Esophagus squamous epithelium (tissue), 4 donors: ENCODE data around the gene PRKN.

Experiments
- POLR2A ChIP-seq, 4 donors: fragments of 450-650 bp; IDR thresholded peaks; one replicate each; pipeline ENCODE4 v1.6.1; 2017; ENCODE audit warnings: antibody characterized with exemption in 4 of 4, mild to moderate bottlenecking in 4 of 4, moderate library complexity in 3 of 4
- TF ChIP-seq, protein P1 (sequence below), 6 experiments: fragments of 450-650 bp in 4 of 6; fragments of 200-600 bp in 2 of 6; sonication (generic) in 2 of 6; IDR thresholded peaks; one replicate each; pipeline ENCODE4 v1.5.1; 2016 to 2019; ENCODE audit warnings: antibody characterized with exemption in 6 of 6, mild to moderate bottlenecking in 4 of 6, moderate library complexity in 4 of 6

DNA sequence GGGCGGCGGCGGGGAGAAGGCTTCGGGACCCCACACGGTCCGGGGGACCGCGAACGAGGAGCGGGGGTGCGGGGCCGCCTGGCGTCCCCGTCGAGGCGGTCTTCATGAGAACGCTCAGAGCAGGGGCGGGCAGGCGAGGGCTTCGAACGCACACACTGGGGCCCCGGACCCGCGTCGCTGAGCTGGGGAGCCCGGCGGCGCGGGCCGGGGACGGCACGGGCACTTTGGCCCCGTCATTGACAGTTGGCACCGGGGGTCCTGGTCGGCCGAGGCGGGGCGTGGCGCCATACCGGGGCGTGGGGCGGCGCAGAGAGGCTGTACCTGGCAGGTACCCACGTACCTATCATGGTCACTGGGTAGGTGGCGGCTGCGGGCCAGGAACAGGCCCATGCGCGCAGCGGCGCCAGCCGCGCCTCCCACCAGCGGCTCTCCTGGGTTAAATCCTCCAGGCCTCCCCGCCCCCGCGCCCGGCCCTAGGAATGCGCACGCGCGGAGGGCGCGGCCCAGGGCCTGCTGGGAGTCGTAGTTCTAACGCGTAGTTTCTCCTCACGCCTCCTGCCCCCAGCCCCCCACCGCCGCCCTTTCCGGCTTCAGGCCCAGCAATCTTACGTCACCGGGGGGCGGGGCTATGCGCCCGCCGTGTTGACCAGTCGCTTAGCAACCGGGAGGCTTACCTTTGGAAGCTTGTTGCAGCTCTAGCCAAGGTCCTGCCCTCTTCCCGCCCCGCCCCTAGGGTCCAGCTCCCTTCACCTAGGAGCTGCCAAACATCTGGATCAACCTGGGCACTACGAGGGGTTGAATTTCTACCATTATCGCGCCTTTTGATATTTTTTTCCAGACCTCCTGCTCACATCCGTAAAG, at the start of gene PRKN, which contains the start of gene PACRG:
- TF ChIP-seq, protein P1, sequence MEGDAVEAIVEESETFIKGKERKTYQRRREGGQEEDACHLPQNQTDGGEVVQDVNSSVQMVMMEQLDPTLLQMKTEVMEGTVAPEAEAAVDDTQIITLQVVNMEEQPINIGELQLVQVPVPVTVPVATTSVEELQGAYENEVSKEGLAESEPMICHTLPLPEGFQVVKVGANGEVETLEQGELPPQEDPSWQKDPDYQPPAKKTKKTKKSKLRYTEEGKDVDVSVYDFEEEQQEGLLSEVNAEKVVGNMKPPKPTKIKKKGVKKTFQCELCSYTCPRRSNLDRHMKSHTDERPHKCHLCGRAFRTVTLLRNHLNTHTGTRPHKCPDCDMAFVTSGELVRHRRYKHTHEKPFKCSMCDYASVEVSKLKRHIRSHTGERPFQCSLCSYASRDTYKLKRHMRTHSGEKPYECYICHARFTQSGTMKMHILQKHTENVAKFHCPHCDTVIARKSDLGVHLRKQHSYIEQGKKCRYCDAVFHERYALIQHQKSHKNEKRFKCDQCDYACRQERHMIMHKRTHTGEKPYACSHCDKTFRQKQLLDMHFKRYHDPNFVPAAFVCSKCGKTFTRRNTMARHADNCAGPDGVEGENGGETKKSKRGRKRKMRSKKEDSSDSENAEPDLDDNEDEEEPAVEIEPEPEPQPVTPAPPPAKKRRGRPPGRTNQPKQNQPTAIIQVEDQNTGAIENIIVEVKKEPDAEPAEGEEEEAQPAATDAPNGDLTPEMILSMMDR (IDR thresholded peaks at IDR 0.05): peak in 1 of 6 experiments; percentile 5
- TF ChIP-seq POLR2A (IDR thresholded peaks at IDR 0.05): peak in 3 of 4 donors; percentile 37 to 91 (median 86)
